Endometrial microvascular endothelial cells (primary cell): Measurements from ENCODE around the gene SELPLG. TPM values are rescaled to one million over a fixed set of nuclear protein-coding genes. Genes with fewer than 3 reads are reported as not detected.

Experiments used
- in situ Hi-C: cut with HindIII; loops from 2 replicates; pipeline ENCODE4 v1.10.0; 2017; ENCODE audit warnings: low sequenced_read_pairs, low pct_unique_long_range_greater_than_20kb; ENCODE audit errors: inconsistent ontology term
- total RNA-seq: library from RNA; depleted of rRNA; stranded (reverse); fragments of >200 nt; gene quantifications from one replicate; pipeline ENCODE4 v1.2.3, GENCODE V29; 2015; ENCODE audit errors: inconsistent ontology term

The SELPLG gene
- 0.46 TPM for total RNA-seq

- in situ Hi-C loops: no loop called here
Observed at GRCh38 chr12:108633534-108634248, at the start of gene SELPLG. TSS of gene SELPLG (minus strand) at chr12:108633894. CDS start at chr12:108624307, 9,587 bp downstream.

- in situ Hi-C loops: no loop called here
Observed at GRCh38 chr12:108681317-108681716, 47.6 kb upstream of the SELPLG start.

- in situ Hi-C loops: no loop called here
Observed at GRCh38 chr12:108679106-108679681, 45.5 kb upstream of the SELPLG start.

- in situ Hi-C loops: no loop called here
Observed at GRCh38 chr12:108678104-108678730, 44.5 kb upstream of the SELPLG start.

- in situ Hi-C loops: no loop called here
Observed at GRCh38 chr12:108677381-108677780, 43.7 kb upstream of the SELPLG start.

- in situ Hi-C loops: no loop called here
Observed at GRCh38 chr12:108676707-108677106, 43.0 kb upstream of the SELPLG start.

GRCh38 chr12:108675792-108676191 is 42.1 kb upstream of the SELPLG start:
- in situ Hi-C loops: no loop called here

- in situ Hi-C loops: loop anchor here (25.0 kb wide), 1 partner anchor 165 kb away; no protein-coding TSS in a partner anchor
Observed at GRCh38 chr12:108672054-108672453, 38.4 kb upstream of the SELPLG start.

- in situ Hi-C loops: loop anchor here (25.0 kb wide), 1 partner anchor 166 kb away; no protein-coding TSS in a partner anchor
Observed at GRCh38 chr12:108671110-108671509, 37.4 kb upstream of the SELPLG start.

- in situ Hi-C loops: loop anchor here (25.0 kb wide), 1 partner anchor 167 kb away; no protein-coding TSS in a partner anchor
Observed at GRCh38 chr12:108670066-108670631, 36.5 kb upstream of the SELPLG start.

- in situ Hi-C loops: loop anchor here (25.0 kb wide), 1 partner anchor 169 kb away; no protein-coding TSS in a partner anchor
Observed at GRCh38 chr12:108668542-108668941, 34.8 kb upstream of the SELPLG start.

- in situ Hi-C loops: loop anchor here (25.0 kb wide), 1 partner anchor 169 kb away; no protein-coding TSS in a partner anchor
Observed at GRCh38 chr12:108668063-108668462, 34.4 kb upstream of the SELPLG start.

- in situ Hi-C loops: loop anchor here (25.0 kb wide), 1 partner anchor 170 kb away; no protein-coding TSS in a partner anchor
Observed at GRCh38 chr12:108667349-108667748, 33.7 kb upstream of the SELPLG start.

- in situ Hi-C loops: loop anchor here (25.0 kb wide), 1 partner anchor 171 kb away; no protein-coding TSS in a partner anchor
Observed at GRCh38 chr12:108666401-108666881, 32.7 kb upstream of the SELPLG start.

GRCh38 chr12:108665608-108666202 is 32.0 kb upstream of the SELPLG start:
- in situ Hi-C loops: loop anchor here (25.0 kb wide), 1 partner anchor 172 kb away; no protein-coding TSS in a partner anchor

GRCh38 chr12:108664338-108665258 is 30.9 kb upstream of the SELPLG start:
- in situ Hi-C loops: loop anchor here (25.0 kb wide), 1 partner anchor 173 kb away; no protein-coding TSS in a partner anchor

- in situ Hi-C loops: loop anchor here (25.0 kb wide), 1 partner anchor 174 kb away; no protein-coding TSS in a partner anchor
Observed at GRCh38 chr12:108663324-108664015, 29.8 kb upstream of the SELPLG start.
